ENCODE data around the gene TRAF3.
"Not testable (repeated sequence)": the region's sequence is repeated elsewhere in the genome, so short reads cannot be mapped to it uniquely, and the experiment has no call there.

The TRAF3 gene

DNA sequence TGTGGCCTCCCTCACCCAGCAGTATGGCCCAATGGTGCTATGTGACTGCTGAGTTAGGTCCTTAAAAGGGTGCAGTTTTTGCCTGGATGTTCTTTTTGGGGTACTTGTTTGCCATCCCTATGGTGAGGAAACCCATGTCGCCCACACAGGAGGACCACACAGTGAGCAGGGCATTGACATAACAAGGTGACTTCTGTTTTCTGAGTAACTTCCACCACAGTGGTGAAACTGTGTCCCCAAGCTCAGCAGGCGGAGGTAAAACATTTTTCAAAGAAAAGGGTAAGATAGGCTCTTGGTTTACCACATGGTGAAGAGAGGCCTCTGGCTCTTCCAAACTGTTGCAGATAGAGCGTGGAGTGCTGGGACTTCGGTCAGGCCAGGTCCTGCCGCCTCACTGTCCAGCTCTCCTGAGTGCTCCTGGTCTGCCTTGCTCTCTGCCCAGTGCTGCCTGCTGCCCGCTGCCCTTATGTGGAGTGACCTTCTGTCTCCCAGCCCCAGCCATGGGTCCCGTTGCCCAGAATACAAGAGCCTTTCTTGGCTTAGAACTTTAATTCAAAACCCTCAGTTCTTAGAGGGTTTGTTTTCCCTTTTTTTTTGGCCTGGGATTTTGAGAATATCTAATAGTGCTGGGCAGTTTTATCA, 54.0 kb downstream of the TRAF3 start:
- DNase-seq, result no peak

DNA sequence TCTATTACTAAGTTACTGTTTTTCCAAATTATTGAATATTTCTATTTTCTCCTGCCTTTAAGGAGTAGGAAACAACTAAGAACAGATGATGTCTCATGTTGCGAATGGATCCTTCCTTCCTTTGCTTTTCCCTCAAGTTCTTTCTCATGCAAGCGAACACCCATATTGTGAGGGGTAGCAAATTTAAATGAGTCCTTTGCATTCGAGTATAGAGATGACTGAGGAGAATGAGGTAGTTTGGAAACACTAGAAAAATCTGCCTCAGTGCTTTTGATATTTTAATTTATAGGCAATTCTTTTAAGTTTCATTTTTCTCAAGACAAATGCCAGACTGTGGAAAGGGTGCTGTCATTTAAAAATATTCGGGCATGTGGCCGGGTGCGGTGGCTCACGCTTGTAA, 56.1 kb downstream of the TRAF3 start:
- DNase-seq, result no peak

DNA sequence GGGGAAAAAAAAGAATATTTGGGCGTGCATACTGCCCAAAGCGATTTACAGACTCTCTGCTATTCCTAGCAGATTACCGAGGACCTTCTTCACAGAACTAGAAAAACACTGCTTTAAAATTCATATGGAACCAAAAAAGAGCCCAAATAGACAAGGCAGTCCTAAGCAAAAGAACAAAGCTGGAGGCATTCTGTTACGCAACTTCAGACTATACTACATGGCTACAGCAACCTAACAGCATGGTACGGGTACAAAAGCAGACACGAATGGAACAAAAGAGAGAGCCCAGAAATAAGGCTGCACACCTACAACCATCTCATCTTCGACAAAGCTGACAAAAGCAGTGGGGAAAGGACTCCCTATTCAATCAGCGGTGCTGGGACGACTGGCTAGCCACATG, 56.7 kb downstream of the TRAF3 start:
- no peak for DNase-seq

DNA sequence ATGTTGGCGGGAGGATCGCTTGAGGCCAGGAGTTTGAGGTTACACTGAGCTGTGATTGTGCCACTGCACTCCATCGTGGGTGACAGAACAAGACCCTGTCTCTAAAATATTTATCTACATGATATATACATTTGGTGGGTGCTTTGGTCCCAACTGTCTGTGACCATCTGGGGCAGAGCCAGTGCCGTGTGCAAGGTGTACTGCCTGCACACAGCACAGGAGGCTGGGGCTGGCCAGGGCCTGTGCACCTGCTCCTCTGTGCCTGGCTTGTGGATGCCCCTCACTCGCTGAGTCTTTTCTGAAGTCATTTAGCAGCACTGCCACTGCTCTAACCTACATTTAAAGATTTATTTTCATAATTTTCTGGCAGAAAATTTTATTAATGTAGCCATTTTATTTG, 58.7 kb downstream of the TRAF3 start:
- no peak for DNase-seq

DNA sequence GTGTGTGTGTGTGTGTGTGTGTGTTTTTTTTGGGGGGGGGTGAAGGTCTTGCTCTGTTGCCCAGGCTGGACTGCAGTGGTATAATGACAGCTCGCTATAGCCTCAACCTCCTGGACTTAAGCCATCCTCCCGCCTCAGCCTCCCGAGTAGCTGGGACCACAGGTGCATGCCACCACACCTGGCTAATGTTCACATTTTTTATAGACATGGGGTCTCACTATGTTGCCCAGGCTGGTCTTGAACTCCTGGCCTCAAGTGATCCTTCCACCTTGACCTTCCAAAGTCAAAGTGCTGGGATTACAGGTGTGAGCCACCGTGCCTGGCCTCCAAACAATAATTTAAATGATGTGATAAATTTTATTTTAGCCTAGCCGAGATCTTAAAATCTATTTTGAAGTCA, 59.9 kb downstream of the TRAF3 start:
- not testable (repeated sequence) for DNase-seq

DNA sequence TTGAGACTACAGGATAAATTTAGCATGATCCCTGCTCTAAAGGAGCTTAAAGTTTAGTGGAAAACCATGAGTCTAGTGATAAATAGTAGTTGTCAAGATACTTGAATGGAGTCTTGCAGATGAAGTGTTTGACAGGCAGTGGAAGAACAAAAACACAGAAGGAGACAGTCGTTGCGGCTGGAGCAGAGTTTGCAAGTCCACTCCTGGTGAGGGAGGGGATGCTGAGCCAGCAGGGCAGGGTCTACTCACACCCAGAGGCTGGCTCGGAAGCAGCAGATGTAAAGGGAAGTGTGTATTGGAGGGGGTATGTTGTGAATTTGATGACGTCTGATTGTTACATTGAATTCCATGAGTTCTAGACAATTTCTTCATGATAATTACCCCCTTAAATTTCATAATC, 61.3 kb downstream of the TRAF3 start:
- no peak for DNase-seq

DNA sequence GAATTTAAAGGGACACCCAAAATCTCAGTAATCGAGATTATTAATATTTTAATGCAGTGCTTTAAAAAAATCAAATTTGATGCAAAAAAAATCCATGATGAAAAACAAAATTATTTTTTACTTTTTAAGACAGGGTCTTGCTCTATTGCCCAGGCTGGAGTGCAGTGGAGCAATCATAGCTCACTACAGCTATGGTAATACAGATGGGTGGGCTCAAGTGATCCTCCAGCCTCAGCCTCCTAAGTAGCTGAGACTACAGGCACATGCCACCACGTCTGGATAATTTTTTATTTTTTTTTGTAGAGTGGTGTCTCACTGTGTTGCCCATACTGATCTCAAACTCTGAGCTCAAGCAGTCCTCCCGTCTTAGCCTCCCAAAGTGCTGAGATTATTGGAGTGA, 62.9 kb downstream of the TRAF3 start:
- no peak for DNase-seq

DNA sequence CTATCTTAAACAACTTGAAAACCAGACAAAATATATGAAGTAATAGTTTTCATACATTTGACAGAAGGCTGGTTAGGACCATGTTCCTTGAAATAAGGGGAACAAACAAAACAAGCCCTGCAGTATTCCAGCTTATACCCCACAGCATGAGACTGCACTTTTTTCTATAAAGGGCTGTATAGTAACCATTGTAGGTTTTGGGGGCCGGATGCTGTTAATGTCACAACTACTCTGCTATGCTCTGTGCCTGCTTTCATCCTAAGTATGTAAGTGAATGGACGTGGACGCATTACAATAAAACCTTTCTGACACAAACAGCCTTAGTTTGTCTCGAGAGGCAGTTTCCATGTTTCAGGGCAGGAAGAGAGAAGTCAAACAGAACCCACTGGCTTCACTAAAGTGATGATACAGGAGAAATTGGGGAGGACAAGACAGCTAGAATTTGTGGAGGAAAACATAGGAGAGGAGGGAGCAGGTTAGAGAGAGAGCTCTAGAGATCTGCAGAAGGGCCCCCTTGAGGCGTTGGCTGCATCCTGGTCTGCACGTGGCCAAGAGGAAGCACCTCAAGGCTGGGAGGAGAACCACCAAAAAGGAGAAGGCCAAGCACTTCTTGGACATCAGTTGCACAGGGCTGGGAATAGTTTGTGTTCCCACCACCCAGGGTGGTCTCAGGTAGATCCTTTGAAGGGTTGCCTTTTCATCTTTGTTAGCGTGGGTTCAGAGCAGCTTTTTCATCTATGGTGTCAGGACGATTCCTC, 63.7 kb downstream of the TRAF3 start:
- no peak for DNase-seq

DNA sequence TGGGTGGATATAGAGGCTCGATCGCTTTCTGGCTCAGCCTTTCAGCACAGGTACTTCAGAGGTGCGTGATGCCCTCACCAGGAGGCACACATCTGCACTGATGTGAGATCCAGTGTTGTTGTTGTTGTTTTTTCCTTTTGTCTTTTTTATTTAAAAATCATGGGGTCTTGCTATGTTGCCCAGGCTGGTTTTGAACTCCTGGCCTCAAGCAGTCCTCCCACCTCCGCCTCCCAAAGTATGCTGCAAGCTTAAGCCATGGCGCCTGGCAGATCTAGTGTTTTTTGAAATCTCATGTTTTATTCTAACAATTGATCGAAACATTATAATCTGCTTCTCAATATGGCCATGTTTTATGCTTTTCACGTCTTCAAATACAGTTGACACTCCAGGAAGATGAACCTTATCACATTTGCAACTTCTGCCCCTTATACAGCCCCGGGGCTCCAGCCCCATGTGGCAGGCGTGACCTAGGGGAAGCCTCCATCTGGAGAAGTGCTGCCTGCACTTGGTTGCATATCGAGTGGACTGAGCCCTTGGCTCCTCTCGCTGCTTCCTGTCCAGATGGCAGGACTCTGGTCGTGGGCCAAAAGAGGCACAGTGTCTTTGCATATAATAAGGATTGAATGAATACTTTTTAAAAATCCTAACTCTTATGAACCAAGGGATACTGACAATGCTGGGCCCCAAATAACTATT, 71.7 kb downstream of the TRAF3 start:
- DNase-seq, result no peak

DNA sequence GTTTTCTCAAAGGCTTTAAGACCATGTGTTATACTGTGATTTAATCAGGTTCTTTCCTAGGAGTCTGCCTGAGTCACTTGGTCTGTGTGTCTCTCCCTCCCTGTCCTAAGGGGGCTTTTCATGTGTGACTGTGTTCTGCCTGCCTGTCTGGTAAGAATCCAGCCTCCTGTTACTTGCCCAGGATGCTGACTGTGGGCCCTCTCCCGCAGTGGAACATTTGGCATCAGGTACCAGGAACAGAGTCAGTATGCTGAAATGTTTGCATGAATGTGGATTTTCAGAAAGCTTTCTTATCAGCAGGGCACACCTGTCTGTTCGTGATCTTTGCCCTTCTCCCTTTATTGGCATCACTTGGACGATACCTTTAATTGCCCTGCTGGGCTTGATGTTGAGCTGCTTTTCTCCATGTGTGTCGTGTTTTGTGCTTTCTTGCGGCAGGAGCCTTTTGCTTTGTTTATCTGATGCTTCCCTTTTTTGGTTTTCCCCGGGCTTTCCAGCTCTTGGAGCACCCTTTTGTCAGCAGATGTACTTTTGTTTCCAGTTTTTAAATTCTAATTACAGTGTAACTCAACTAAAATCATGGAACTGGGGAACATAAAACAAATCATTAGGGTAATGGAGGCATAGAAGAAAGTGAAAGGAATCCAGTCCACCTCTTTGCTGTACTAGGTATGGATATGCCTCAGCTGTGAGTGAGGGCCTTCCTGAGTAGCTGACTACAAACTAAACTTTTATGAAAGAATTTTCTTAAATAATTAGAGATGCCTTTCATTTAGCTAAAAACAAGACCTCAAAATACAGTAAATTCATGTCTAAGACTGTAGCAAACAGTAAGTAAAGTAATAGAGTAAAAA, 72.5 kb downstream of the TRAF3 start:
- DNase-seq, result no peak

DNA sequence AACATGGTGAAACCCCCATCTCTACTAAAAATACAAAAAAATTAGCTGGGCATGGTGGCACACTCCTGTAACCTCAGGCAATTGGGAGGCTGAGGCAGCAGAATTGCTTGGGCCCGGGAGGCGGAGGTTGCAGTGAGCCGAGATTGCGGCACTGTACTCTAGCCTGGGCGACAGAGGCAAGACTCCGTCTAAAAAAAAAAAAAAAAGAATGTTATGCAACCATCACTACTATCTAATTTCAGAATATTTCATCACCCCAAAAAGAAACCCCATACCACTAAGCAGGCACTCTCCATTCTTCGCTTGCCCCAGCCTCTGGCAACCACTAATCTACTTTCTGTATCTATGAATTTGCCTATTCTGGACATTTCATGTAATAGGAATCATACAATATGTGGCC, 76.4 kb downstream of the TRAF3 start:
- no peak for DNase-seq

DNA sequence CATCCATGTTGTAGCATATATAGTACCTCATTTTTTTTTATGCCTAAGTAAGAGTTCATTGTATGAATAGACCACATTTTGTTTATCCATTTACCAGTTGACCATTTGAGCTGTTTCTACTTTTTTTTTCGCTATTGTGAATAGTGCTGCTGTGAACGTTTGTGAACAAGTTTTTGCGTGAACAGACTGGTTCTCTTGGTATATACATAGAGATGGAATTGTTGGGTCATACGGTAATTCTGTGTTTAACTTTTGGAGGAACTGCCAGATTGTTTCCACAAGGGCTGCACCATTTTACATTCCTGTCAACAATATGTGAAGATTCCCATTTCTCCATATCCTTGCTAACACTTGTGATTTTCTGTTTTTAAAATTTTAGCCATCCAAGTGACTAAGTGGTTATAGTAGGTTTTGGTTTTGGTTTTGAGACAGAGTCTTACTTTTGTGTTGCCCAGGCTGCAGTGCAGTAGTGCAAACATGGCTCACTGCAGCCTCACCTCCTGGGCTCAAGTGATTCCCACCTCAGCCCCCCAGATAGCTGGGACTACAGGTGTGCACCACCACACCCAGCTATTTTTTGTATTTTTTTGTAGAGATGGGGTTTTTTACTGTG, 76.9 kb downstream of the TRAF3 start:
- DNase-seq, result no peak

DNA sequence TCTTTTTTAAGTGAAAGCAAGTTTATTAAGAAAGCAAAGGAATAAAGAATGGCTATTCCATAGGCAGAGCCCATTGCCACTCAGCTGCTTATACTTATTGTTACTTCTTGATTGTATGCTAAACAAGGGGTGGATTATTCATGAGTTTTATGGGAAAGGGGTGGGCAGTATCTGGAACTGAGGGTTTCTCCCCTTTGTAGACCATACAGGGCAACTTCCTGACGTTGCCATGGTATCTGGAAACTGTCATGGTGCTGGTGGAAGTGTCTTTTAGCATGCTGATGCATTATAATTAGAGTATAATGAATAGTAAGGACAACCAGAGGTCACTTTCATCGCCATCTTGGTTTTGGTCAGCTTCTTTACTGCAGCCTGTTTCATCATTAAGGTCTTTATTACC, 78.9 kb downstream of the TRAF3 start:
- no peak for DNase-seq

DNA sequence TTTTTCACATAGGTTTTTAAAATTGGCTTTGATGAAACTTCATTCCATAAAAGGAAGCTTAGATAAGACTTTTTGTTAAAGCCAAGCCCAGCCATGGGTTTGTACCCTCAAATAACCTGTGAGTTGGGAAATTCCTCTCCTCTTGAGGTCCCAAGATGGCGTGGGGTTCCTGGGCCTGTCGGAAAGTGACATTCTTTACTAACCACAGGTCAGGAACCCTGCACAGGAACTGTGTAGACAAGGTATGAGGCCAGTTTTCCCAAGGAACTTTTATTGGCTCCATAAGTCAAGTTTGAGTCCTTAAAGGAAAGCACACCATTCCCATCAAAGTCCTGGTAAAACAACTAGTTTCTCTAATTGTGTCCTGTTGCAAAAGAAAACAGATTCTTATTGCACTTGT, 80.2 kb downstream of the TRAF3 start:
- no peak for DNase-seq

DNA sequence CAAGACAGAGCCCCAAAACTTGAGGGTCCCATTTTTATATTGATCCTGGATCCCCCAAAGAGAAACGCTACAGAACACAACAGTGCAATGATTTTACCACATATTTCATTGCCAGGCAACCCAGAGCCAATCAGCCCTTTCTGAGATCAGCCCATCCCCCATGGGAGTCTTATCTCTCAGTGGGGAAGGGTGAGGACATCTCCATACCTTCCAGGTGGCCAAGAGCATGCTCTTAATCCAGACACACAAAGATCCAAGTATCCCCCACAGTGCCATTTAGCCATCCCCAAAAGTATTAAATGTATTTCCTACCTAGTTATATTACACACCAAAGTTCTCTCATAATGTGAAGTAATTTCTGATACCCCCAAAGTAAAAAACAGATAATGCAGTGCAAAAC, 82.7 kb downstream of the TRAF3 start:
- DNase-seq, result no peak

DNA sequence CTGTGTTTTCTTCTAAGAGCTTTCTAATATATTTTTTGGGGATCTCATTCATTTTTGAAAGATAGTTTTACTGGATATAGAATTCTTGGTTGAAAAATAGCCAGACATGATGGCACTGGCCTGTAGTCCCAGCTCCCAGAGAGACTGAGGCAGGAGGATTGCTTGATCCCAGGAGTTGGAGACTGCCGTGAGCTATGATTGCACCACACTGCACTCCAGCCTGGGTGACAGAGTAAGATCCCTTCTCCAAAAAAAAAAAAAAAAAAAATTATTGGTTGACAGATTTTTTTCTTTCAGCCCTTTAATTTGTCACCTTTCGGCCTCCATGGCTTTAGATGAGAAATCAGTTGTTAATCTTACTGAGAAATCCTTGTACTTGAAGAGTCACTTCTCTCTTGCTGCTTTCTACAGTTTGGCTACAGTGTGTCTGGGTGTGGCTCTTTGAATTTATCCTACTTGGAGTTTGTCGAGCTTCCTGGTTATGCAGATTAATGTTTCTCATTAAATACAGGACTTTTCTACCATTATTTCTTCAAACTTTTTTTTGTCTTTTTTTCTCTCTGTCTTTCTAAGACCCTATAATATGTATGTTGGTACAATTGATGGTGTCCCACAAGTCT, 85.0 kb downstream of the TRAF3 start:
- no peak for DNase-seq

DNA sequence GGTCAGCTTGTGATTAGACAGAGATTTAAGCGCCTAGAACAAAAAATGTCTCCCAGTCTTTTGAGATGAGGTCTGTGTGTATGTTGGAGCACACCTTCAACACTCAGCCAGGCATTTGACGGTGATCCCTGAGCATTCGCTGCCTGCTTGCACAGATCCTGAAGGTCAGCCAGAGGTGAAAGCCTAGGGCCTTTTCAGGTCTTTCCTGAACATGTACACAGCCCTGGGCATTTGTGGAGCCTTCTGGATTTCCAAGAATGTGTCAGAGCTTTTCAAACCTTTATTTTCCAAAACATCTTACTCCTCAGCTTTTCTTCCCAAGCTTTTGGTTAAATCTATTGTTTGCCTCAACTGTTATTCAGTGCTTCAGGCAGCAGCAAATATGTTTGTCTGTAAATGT, 86.1 kb downstream of the TRAF3 start:
- DNase-seq, result no peak

DNA sequence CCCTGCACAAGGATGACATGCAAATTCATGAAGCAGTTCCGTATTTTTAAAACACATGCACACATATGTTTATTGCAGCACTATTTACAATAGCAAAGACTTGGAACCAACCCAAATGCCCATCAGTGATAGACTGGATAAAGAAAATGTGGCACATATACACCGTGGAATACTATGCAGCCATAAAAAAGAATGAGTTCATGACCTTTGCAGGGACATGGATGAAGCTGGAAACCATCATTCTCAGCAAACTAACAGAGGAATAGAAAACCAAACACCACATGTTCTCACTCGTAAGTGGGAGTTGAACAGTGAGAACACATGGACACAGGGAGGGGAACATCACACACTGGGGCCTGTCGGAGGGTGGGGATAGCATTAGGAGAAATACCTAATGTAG, 88.7 kb downstream of the TRAF3 start:
- not testable (repeated sequence) for DNase-seq

DNA sequence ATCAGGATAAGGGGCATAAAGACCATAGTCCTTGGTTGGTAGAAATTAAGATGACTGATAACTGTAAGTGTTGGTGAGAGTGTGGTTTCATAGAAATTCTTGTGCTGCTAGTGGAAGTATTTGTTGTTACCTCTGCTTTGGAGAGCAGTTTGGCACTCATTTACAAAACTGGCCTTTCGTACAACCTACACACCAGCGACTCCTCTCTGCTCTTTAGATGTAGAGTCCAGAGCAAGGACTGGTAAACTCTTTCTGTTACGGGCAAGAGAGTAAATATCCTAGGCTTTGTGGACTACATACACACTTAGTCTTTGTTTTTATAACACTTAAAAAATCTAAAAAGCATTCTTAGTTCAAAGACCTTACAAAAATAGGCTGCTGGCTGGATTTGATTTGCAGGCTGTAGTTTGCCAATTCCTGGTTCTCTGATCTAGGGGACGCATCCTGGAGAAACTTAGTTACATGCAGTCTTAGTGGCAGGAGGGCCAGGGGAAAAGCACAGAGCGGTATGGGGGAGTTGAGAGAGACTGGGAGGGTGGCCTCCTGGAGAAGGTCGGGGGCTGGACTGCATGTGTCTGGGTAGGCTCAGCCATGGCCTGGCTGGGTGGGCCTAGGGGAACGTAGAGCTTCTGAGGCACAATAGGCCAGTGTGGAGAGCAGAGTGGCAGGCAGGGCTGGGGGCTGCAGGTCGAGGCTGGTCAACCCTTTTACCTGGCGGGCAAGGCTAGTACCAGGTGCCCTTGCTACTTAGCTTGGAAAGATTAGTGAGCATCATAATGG, 89.9 kb downstream of the TRAF3 start:
- DNase-seq, result no peak

DNA sequence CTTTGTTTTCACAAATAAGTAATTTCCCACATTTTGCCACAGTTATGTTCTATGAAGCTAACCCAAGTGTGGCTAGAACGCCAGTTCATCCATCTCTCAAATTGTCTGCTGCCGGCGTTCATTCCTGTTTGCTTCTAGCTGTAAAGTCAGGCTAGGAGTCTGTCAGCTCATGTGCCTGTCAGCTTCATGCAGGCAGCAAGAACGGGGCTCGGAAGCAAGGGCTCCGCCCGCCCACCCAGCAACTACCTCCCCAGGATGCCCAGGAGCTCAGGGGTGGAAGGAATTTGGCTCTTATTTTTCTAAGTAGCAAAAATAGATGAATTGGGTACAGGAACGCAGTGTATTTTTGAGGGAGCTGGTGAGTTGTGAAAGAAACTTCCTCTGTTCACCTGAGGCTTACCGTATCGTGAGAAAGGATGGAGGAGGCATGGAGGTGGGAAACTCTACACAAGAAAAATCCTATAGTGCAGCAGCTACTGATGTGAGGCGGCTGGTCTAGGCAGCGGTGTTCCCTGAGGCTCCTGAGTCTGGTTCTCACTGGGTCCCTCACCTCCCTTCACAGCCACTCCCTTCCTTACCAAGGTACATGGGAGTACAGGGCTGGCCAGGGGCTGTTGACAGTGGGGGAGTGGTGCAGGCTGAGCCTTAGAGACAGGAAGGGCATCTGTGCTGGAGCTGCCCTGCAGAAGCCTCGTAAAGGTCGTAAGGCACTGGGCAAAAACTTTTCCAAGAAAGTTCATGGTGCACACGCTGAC, 90.8 kb downstream of the TRAF3 start:
- no peak for DNase-seq
